GM12872 (cell line): ENCODE data around the gene NCOA1.

Experiments used
- CTCF ChIP-seq: IDR thresholded peaks from 3 replicates; pipeline ENCODE4 v1.5.1; 2011; ENCODE audit warnings: low read depth, mild to moderate bottlenecking, low read length, moderate library complexity; ENCODE audit not compliant: insufficient read depth

NCOA1 gene

GRCh38 chr2:24638568-24638967, 147.5 kb downstream of the NCOA1 start:
- no peak for TF ChIP-seq CTCF

GRCh38 chr2:24642351-24642750, 151.3 kb downstream of the NCOA1 start:
- TF ChIP-seq CTCF, result no peak

- TF ChIP-seq CTCF, result no peak
These were observed 152.0 kb downstream of the NCOA1 start for GRCh38 chr2:24643051-24643450.

GRCh38 chr2:24644032-24644431, 153.0 kb downstream of the NCOA1 start:
- TF ChIP-seq CTCF, result no peak

GRCh38 chr2:24650997-24651642, 160.1 kb downstream of the NCOA1 start:
- no peak for TF ChIP-seq CTCF

- TF ChIP-seq CTCF, result no peak
These were observed 160.6 kb downstream of the NCOA1 start for GRCh38 chr2:24651643-24652003.

- TF ChIP-seq CTCF, result no peak
These were observed 161.5 kb downstream of the NCOA1 start for GRCh38 chr2:24652265-24653182.
